Suppressor macrophage (primary cell): ENCODE results near the gene ZNF816.
A peak's percentile ranks its signal among the peaks of the same experiment; 100 is the strongest.
"Not testable (repeated sequence)": the region's sequence is repeated elsewhere in the genome, so short reads cannot be mapped to it uniquely, and the experiment has no call there.

Experiments used
- DNase-seq, 4 experiments: peaks; one replicate each; pipeline ENCODE4 v3.0.0-alpha.2; 2020 to 2022

Gene ZNF816

DNA sequence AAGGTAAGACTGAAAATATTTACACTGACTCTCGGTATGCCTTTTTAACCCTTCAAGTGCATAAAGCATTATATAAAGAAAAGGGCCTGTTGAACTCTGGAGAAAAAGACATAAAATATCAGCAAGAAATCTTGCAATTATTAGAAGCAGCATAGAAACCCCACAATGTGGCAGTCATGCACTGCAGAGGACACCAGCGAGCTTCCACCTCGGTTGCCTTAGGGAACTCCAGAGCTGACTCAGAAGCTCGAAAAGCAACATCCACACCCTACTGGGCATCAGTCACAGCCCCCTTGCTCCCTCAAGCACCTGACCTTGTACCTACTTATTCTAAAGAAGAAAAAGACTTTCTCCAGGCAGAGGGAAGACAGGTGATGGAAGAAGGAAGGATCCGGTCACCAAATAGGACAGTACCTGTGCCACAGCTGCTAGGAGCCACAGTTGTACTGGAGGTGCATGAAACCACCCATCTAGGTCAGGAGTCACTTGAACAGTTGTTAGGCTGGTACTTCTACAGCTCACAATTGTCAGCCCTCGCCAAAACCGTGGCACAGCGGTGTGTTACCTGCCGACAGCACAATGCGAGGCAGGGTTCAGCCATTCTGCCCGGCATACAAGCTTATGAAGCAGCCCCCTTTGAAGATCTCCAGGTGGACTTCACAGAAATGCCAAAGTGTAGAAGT is 2.9 kb downstream of the ZNF816 start:
- DNase-seq = no peak

DNA sequence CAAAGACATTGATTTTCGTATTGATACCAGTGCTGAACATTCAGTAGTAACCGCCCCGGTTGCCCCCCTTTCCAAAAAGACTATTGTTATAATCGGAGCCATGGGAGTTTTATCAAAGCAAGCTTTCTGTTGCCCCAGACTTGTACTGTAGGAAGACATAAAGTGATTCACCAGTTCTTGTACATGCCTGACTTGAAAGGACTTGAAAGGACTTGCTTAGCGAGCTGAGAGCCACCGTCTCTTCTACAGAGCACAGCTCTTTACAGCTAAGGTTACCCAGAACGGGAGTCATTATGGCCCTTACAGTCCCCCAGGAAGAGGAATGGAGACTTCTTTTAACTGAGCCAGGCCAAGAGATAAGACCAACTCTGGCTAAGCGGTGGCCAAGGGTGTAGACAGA is 5.1 kb downstream of the ZNF816 start:
- no peak for DNase-seq

DNA sequence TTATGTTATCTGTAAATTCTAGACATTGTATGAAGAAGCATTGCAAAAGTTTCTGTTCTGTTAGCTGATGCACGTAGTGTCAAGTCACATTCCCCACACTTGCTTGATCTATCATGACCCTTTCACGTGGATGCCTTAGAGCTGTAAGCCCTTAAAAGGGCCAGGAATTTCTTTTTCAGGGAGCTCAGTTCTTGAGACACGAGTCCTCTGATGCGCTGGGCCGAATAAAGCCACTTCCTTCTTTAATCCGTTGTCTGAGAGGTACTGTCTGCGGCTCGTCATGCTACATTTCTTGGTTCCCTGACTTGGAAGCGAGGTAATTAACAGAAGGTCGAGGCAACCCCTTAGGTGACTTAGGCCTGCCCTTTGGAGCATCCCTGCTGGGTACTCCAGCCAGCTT is 5.8 kb downstream of the ZNF816 start:
- no peak for DNase-seq

DNA sequence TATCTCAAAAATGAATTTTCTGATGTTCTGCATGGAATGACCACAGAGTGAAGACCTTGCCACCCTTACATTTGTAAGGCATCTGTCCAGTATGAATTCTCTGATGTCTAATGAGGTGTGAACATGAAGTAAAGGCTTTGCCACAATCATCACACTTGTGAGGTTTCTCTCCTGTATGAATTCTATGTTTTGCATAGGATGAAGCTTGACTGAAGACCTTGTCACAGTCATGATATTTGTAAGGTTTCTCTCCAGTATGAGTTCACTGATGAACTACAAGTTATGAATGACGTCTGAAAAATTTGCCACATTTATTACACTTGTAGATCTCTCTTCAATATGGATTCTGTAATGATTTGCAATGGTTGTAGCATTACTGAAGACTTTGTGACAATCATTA is 13.3 kb downstream of the ZNF816 start:
- DNase-seq = no peak

DNA sequence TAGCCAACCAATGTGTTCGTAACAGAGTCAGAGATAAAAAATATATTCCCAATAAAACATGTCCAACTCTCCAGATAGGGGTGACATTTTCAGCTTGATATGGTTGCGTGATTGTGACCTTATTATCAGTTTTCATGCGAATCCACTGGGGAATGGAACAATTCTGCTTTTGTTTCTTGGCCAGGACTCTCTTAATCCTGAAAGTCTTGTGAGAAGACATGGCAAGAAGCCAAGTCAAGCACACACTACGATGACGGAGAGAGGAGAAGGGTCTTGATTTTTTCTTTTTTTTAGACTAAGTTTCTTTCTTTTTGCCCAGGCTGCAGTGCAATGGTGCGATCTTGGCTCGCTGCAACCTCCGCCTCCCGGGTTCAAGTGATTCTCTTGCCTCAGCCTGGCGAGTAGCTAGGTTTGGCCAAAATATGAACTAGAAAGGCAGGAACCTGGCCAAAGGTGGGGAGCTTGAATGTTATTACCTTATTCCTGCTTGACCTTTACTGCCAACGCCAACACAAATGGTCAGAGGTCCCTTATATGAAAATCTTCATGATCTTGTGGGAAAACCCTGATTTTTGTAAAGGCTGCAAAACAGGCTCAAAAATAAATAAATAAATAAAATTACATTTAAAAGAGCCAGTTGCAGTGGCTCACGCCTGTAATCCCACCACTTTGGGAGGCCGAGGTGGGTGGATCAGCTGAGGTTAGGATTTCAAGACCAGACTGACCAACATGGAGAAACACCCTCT is 14.5 kb downstream of the ZNF816 start:
- no peak for DNase-seq

DNA sequence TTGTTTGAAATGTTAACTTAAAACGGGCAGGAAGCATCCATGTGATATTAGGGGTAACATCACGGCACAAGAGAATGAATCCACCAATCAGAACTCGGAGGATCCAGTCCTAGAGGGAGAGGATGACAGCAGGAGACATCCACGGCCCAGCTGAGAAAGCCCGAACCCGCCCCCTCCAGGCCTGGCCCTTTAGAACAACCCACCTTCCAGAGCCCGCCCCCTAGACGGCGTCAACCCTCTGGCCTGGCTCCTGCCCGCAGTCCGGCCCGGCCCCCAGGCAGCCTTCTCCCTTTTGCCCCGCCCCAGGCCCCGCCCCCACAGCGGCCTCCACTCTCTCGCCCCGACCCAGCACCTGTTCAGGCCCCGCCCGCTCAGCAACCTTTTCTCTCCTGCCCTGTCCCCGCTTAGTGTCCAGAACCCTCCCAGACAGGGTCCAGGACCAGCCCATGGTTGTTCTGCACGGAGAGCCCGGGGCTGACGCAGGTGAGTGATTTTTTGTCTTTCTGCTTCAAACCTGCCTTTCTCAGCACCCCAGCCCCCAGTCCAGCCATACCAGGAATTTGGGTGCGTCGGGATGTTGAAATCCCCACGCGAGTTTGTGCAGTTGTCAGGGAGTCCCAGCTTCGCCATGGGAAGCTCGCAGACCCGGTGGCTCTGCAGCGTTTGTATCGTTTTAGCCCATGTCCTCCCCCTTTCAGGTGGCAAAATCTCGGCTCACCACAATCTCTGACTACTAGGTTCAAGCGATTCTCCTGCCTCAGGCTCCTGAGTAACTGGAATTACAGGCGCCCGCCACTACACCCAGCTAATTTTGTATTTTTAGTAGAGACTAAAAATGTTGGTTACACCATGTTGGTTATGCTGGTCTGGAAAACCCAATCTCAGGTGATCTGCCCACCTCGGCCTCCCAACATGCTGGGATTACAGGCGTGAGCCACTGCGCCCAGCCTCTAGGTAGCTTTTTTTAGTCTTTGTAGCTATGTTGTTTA is 16.1 kb downstream of the ZNF816 start:
- DNase-seq = no peak

DNA sequence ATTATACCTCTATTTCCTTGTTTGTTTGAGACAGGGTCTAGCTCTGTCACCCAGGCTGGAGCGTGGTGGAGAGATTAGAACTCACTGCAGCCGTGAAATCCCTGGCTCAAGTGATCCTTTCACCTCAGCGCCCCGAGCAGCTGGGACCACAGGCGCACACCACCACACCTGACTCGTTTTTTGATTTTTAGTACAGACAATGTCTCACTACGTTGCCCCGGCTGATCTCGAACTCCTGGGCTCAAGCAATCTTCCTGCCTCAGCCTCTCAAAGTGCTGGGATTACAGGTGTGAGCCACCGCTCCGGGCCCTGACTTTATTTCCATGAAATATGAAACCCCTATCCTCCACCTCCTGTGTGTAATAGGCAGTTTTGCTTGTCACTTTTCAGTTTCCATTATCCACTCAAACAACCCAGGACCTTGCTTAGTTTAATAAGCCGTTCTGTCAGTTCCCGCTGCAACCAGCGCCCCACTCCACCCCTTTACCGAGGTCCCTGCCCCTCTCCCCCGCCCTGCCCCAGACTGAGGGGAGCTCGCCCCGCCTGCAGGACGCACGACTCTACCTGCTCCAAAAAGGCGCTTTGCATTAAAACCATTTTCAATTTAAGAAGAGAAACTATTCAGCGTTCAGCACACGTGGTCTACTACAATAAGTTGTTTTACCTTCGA is 16.9 kb downstream of the ZNF816 start:
- DNase-seq = no peak

DNA sequence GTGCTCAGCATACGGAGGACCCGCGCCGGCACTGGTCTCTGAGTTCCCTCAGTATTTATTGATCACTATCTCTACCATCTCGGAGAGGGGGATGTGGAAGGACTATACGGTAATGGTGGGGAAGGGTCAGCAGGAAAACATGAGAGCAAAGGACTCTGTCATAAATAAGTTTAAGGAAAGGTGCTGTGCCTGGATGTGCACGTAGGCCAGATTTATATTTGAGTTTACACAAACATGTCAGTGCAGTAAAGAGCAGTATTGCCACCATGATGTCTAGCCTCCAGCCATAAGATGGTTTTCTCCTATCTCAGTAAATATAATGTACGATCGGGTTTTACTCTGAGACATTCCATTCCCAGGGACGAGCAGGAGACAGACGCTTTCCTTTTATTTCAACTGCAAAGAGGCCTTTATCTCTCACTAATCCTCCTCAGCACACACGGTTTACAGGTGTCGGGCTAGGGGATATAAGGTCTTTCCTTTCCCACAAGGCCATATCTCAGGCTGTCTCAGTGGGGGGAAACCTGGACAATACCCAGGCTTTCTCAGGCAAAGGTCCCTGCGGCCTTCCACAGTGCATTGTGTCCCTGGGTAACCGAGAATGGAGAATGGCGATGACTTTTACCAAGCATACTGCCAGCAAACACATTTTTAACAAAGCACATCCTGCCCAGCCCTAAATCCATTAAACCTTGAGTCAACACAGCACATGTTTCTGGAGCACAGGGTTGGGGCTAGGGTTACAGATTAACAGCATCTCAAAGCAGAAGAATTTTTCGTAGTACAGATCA is 17.8 kb downstream of the ZNF816 start:
- DNase-seq = not testable (repeated sequence)

DNA sequence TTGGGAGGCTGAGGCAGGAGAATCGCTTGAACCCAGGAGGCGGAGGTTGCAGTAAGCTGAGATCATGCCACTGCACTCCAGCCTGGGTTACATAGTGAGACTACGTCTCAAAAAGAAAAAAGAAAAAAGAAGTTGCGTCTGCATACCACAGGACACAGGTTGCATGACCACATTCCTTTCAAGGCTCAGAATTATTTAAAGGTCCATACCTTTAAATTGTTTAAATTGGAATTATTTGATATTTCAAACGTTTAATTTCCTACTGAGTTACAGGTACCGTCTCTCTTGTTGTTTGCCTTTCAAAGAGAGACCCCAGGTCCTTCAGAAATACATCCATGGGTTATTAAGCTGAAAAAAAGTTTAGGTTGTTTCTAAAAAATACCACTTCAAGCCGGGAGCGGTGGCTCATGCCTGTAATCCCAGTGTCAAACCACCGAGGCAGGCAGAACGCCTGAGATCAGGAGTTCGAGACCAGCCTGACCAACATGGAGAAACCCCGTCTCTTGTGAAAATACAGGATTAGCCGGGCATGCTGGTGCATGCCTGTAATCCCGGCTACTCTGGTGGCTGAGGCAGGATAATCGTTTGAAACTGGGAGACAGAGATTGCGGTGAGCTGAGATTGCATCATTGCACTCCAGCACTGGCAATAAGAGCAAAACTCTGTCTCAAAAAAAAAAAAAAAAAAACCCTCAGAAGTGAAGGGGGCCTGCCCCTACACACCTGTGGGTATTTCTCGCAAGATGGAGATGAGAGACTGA is 18.6 kb downstream of the ZNF816 start:
- DNase-seq = no peak

DNA sequence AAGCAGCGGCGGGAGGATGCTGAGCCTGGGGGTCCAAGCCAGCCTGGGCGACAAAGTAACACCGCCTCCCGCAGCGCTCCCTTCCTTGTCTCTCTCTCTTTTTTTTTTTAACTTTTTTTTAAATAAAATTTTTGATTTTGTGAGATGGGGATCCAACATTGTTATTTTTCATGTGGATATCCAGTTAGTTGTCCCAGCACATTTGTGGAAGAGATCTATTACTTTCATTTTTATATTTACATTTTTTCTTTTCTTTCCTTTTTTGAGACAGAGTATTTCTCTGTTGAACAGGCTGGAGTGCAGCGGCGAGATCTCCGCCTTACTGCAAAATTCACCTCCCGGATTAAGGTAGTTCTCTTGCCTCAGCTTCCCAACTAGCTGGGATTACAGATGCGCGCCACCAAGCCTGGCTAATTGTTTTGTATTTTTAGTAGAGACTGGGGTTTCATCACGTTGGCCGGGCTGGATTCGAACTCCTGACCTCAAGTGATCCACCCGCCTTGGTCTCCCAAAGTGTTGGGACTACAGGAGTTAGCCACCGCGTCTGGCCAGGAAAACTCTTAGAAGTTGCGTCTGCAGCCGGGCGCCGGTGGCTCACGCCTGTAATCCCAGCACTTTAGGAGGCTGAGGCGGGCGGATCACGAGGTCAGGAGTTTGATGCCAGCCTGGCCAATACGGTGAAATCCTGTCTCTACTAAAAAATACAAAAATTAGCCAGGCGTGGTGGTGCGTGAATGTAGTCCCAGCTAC is 19.4 kb downstream of the ZNF816 start:
- DNase-seq = no peak

DNA sequence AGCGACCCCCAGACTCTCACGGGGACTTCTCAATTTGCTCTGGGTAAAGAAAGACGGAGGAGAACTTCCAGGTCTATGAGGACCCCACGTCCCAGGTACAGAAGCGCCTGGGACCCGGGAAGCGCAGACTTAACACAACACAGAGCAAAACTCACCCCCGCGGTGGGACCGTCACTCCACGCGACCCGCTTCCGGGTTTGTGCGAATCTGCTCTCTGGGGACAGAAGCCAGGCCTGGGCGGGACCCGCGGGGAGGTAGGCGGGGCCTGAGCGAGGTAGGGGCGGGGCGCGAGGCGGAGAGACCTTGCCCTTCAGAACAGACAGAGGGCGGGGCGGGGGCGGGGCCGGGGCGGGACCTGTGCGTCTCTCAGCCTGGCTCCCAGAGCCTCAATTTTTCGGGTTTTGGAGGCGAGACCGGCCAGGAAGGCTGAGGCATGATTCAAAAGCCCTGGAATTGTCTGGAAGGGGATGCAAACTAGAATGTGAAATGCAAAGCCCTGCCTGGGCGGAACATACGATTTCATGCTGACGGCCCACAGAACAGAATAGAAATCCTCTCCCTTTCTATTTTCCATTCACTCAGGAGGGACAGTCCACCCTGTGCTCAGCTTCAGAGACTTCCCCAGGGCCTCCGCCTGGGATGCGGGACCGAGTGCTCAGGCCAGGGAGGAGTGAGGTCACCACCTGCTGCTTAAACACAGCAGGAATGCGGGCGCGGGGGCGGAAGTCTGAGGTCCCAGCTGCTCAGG is 20.1 kb downstream of the ZNF816 start:
- peak; percentile 94 to 96 (median 95) for DNase-seq

DNA sequence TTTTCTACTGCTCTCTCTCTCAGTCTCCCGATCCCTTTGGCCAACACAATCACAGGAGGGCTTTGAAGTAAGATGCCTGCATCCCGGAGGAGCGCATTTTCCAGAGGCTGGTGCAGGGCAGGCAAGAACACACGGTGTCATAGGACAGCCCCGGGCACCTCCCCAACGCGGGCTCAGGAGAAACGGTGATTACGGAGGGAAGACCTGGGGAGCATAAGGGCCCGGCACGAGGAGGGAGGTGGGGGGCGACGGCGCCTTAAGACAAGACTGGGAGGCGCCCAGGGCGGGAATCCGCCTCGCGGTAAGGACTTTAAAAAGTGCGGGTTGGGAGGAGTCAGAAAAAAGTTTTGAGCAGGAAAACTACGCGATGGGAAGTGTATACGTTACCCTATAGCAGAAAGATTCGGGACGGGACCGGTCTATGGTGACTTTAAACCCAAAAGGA is 20.7 kb downstream of the ZNF816 start:
- DNase-seq = peak in 3 of 4 experiments; percentile 34 to 52 (median 46)

DNA sequence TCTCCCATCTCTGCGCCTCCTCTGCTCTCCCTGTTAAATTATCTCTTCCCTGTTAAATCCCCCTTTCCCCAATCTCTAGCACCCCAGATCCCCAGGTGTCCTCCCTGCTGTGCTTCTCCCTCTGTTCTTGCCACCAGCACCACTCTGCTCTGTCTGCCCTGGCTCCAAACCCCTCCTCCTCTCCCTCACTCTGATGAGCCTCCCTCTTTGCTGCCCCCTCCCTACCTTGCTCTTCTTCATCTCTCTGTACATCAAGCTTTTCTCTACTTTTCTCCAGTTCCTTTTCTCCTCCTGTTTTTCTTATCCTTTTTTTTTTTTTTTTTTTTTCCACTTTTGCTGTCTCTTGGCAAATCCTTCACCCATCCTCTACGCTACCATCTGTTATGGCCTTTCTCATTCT is 21.2 kb downstream of the ZNF816 start:
- not testable (repeated sequence) for DNase-seq

DNA sequence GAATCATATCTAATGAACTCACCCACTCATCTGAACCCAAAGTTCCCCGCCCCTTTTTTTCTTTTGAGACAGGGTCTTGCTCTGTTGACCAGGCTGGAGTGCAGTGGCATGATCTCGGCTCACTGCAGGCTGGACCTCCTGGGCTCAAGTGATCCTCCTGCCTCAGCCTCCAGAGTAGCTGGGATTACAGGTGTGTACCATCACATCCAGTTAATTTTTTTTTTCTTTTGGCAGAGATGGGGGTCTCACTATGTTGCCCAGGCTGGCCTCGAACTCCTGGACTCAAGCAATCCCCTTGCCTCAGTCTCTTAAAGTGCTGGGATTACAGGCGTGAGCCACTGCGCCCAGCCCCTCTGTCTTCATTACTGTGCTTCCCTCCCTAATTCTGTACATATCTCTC is 21.8 kb downstream of the ZNF816 start:
- DNase-seq = not testable (repeated sequence)

DNA sequence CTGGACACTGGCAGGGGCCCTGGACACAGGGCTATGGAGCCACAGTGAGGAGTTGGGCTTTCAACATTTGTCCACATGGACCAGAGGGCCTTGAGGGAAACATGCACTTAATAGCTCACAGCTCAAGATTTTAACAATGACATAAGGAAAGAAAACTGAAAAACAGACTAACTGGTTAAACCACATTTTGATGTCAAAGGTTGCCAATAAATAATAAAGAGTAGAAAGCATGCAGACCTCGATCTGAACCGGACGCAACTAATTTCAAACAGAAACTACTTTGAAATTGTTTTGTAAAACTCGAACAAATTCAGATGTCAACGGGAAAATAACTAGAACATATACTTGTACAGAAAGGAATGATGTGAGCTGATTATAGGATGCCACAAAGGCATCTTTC is 23.9 kb downstream of the ZNF816 start:
- DNase-seq = no peak

DNA sequence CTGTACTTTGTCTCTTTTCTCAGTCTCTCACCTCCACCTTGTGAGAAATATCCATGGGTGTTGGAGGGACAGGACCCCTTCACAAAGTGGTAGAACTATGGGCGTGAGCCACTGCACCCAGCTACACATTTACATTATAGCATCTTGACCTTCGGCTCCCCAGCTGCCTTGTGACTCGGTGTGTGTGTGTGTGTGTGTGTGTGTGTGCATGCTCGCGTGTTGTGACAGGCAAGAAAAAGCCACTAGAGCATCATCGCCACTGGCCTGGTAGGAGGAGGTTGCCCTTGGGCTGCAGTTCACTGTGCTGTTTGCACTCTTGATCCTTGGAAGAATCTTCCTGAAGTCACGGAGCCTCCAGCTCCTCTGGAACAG is 25.7 kb downstream of the ZNF816 start:
- DNase-seq = no peak

DNA sequence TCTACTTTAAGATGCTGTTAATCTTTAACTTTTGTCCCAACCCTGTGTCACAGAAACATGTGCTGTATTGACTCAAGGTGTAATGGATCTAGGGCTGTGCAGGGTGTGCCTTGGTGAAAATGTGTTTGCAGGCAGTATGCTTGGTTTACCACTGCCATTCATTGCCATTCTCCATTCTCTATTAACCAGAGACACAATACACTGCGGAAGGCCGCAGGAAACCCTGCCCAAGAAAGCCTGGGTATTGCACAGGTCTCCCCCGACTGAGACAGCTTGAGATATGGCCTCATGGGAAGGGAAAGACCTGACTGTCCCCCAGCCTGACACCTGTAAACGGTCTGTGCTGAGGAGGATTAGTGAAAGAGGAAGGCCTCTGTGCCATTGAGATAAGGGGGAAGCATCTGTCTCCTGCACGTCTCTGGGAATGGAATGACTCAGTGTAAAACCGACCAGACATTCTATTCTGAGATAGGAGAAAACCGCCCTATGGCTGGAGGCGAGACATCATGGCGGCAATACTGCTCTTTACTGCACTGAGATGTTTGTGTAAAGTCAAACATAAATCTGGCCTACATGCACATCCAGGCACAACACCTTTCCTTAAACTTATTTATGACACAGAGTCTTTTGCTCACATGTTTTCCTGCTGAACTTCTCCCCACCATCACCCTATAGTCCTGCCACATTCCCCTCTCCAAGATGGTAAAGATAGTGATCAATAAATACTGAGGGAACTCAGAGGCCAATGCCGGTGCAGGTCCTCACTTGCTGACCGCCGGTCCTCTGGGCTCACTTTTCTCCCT is 26.3 kb downstream of the ZNF816 start:
- peak; percentile 12 to 51 (median 47) for DNase-seq

DNA sequence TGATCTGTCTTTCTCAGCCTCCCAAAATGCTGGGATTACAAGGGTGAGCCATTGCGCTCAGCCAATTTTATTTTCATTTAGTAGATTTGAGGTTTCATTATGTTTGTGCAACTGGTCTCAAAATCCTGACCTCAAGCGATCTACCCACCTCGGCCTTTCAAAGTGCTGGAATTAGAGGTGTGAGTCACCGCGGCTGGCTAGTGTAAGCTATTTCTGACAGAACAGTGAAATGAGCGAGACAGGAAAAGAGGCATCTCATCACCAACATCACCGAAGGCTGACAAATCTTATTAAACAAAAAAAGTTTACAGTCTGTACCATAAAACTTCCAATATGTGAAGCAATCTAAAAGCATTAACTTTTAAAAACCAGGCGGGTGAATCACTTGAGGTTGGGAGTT is 27.2 kb downstream of the ZNF816 start:
- peak; percentile 51 to 72 (median 57) for DNase-seq
